Activated CD4-positive, alpha-beta memory T cell treated with anti-CD3 and anti-CD28 coated beads for 36 hours (primary cell): Measurements from ENCODE around the gene CLTB. TPM values are rescaled to one million over a fixed set of nuclear protein-coding genes. Genes with fewer than 3 reads are reported as not detected.

Experiments
- CTCF ChIA-PET: fragments of 350-600 bp; sonication (Branson Sonifier 250); formaldehyde crosslinking; loops from one replicate; lab custom pipeline; 2021; ENCODE audit warnings: antibody characterized with exemption, inconsistent platforms; lab: Charles Lee
- POLR2A ChIA-PET: fragments of 350-600 bp; sonication (Branson Sonifier 250); formaldehyde crosslinking; loops from one replicate; lab custom pipeline; 2021; ENCODE audit warnings: antibody characterized with exemption; lab: Charles Lee
- DNase-seq: peaks from one replicate; pipeline ENCODE4 v3.0.0-alpha.2; 2020
- H3K27ac Mint-ChIP-seq: one replicate; pipeline ENCODE4 v1.8.0; 2021; ENCODE audit warnings: mixed read lengths
- H3K27me3 Mint-ChIP-seq: one replicate; pipeline ENCODE4 v1.8.0; 2021; ENCODE audit warnings: mixed read lengths
- H3K36me3 Mint-ChIP-seq: one replicate; pipeline ENCODE4 v1.8.0; 2021; ENCODE audit warnings: mixed read lengths
- H3K4me1 Mint-ChIP-seq: one replicate; pipeline ENCODE4 v1.8.0; 2021; ENCODE audit warnings: low read depth, mixed read lengths
- H3K4me3 Mint-ChIP-seq: one replicate; pipeline ENCODE4 v1.8.0; 2021; ENCODE audit warnings: mild to moderate bottlenecking, mixed read lengths
- H3K9me3 Mint-ChIP-seq: one replicate; pipeline ENCODE4 v1.8.0; 2021; ENCODE audit warnings: mixed read lengths
- intact Hi-C: fragments of 100-400 bp; cut with micrococcal nuclease; formaldehyde crosslinking; loops from one replicate; pipeline ENCODE4 v1.15.1; 2023
- total RNA-seq, 2 experiments: library from RNA; stranded (reverse); gene quantifications; one replicate each; pipeline ENCODE4 v1.2.3, GENCODE V29; 2021

CLTB gene
- total RNA-seq, 2 experiments from 2014 or later: 51.5 to 57.0 TPM

- Mint-ChIP-seq H3K36me3 (peaks cover 48% of the 10 kb centered on the region), H3K27me3 (no peaks in the 10 kb centered on the region), H3K27ac (peak overlapping the region; percentile 98), H3K4me1 (peaks cover 27% of the 10 kb centered on the region), H3K4me3 (peak overlapping the region; percentile 99), H3K9me3 (no peaks in the 10 kb centered on the region)
- DNase-seq: no peak
- POLR2A ChIA-PET: interaction anchor here (1.2 kb wide), 1 partner anchor 19 kb away, joined by 3 read pairs; no protein-coding TSS in a partner anchor
- CTCF ChIA-PET: interaction anchor here (1.3 kb wide), 1 partner anchor 60 kb away, joined by 3 read pairs; the partner anchor contains the start of gene FAF2
- intact Hi-C loops: loop anchor here (5.0 to 10.0 kb wide), 5 partner anchors 153 to 965 kb away; partner anchors contain the start of genes HRH2, LMAN2, SIMC1 and UIMC1
Measured at GRCh38 chr5:176387384-176387925, 28.9 kb downstream of the CLTB start.

- no peak overlapping the region for H3K27ac Mint-ChIP-seq
- H3K4me3 Mint-ChIP-seq: peak overlapping the region; percentile 99
- peaks cover 27% of the 10 kb centered on the region for H3K4me1 Mint-ChIP-seq
- intact Hi-C loops: loop anchor here (5.0 to 10.0 kb wide), 5 partner anchors 152 to 966 kb away; partner anchors contain the start of genes HRH2, LMAN2, SIMC1 and UIMC1
- ChIA-PET CTCF (no interaction called here), POLR2A (interaction anchor here (0.9 kb wide), 1 partner anchor 25 kb away, joined by 3 read pairs; the partner anchor contains the start of gene KIAA1191)
- H3K9me3 Mint-ChIP-seq: no peaks in the 10 kb centered on the region
- no peak for DNase-seq
- H3K27me3 Mint-ChIP-seq: no peaks in the 10 kb centered on the region
- peaks cover 53% of the 10 kb centered on the region for H3K36me3 Mint-ChIP-seq
Measured at GRCh38 chr5:176386491-176386890, 29.8 kb downstream of the CLTB start.

- Mint-ChIP-seq H3K27ac (no peak overlapping the region), H3K4me3 (no peak overlapping the region), H3K27me3 (no peaks in the 10 kb centered on the region), H3K9me3 (no peaks in the 10 kb centered on the region), H3K4me1 (peaks cover 27% of the 10 kb centered on the region), H3K36me3 (peaks cover 57% of the 10 kb centered on the region)
- intact Hi-C loops: loop anchor here (5.0 to 10.0 kb wide), 5 partner anchors 150 to 967 kb away; partner anchors contain the start of genes HRH2, LMAN2, SIMC1 and UIMC1
- CTCF ChIA-PET: no interaction called here
- POLR2A ChIA-PET: no interaction called here
- no peak for DNase-seq
Measured at GRCh38 chr5:176384991-176385390, 31.3 kb downstream of the CLTB start.

GRCh38 chr5:176384366-176384930 lies 31.9 kb downstream of the CLTB start:
- Mint-ChIP-seq H3K27me3 (no peaks in the 10 kb centered on the region), H3K27ac (no peak overlapping the region), H3K9me3 (no peaks in the 10 kb centered on the region), H3K4me3 (no peak overlapping the region), H3K36me3 (peaks cover 60% of the 10 kb centered on the region), H3K4me1 (peaks cover 24% of the 10 kb centered on the region)
- POLR2A ChIA-PET: no interaction called here
- intact Hi-C loops: loop anchor here (10.0 kb wide), 3 partner anchors 150 to 870 kb away; partner anchors contain the start of genes HRH2 and SIMC1
- CTCF ChIA-PET: no interaction called here
- DNase-seq: no peak

GRCh38 chr5:176383961-176384360 lies 32.4 kb downstream of the CLTB start:
- Mint-ChIP-seq H3K4me1 (peaks cover 23% of the 10 kb centered on the region), H3K27ac (no peak overlapping the region), H3K36me3 (peaks cover 62% of the 10 kb centered on the region), H3K4me3 (no peak overlapping the region), H3K27me3 (no peaks in the 10 kb centered on the region), H3K9me3 (no peaks in the 10 kb centered on the region)
- intact Hi-C loops: loop anchor here (10.0 kb wide), 3 partner anchors 149 to 869 kb away; partner anchors contain the start of genes HRH2 and SIMC1
- POLR2A ChIA-PET: no interaction called here
- CTCF ChIA-PET: no interaction called here
- DNase-seq: no peak

- ChIA-PET CTCF (no interaction called here), POLR2A (interaction anchor here (1.9 kb wide), 1 partner anchor 13 kb away, joined by 5 read pairs; no protein-coding TSS in a partner anchor)
- no peak overlapping the region for H3K27ac Mint-ChIP-seq
- no peak overlapping the region for H3K4me3 Mint-ChIP-seq
- DNase-seq: no peak
- no peaks in the 10 kb centered on the region for H3K9me3 Mint-ChIP-seq
- H3K4me1 Mint-ChIP-seq: peaks cover 23% of the 10 kb centered on the region
- intact Hi-C loops: loop anchor here (10.0 kb wide), 3 partner anchors 149 to 869 kb away; partner anchors contain the start of genes HRH2 and SIMC1
- H3K27me3 Mint-ChIP-seq: no peaks in the 10 kb centered on the region
- H3K36me3 Mint-ChIP-seq: peaks cover 62% of the 10 kb centered on the region
Measured at GRCh38 chr5:176383248-176383905, 33.0 kb downstream of the CLTB start.

- Mint-ChIP-seq H3K9me3 (no peaks in the 10 kb centered on the region), H3K36me3 (peaks cover 58% of the 10 kb centered on the region), H3K4me3 (no peak overlapping the region), H3K27me3 (no peaks in the 10 kb centered on the region), H3K27ac (no peak overlapping the region), H3K4me1 (peaks cover 23% of the 10 kb centered on the region)
- CTCF ChIA-PET: no interaction called here
- DNase-seq: no peak
- intact Hi-C loops: loop anchor here (10.0 kb wide), 3 partner anchors 148 to 868 kb away; partner anchors contain the start of genes HRH2 and SIMC1
- POLR2A ChIA-PET: interaction anchor here (1.9 kb wide), 1 partner anchor 13 kb away, joined by 5 read pairs; no protein-coding TSS in a partner anchor
Measured at GRCh38 chr5:176382721-176383120, 33.6 kb downstream of the CLTB start.

- ChIA-PET CTCF (no interaction called here), POLR2A (interaction anchor here (1.9 kb wide), 1 partner anchor 12 kb away, joined by 5 read pairs; no protein-coding TSS in a partner anchor)
- H3K36me3 Mint-ChIP-seq: peaks cover 51% of the 10 kb centered on the region
- DNase-seq: no peak
- H3K4me3 Mint-ChIP-seq: no peak overlapping the region
- H3K9me3 Mint-ChIP-seq: no peaks in the 10 kb centered on the region
- H3K27ac Mint-ChIP-seq: no peak overlapping the region
- H3K4me1 Mint-ChIP-seq: peaks cover 19% of the 10 kb centered on the region
- intact Hi-C loops: loop anchor here (10.0 kb wide), 3 partner anchors 147 to 867 kb away; partner anchors contain the start of genes HRH2 and SIMC1
- no peaks in the 10 kb centered on the region for H3K27me3 Mint-ChIP-seq
Measured at GRCh38 chr5:176381979-176382378, 34.4 kb downstream of the CLTB start.

GRCh38 chr5:176381423-176381822 lies 34.9 kb downstream of the CLTB start:
- DNase-seq: no peak
- CTCF ChIA-PET: interaction anchor here (1.0 kb wide), 1 partner anchor 652 kb away, joined by 3 read pairs; no protein-coding TSS in a partner anchor
- no peak overlapping the region for H3K4me3 Mint-ChIP-seq
- H3K4me1 Mint-ChIP-seq: peaks cover 14% of the 10 kb centered on the region
- H3K9me3 Mint-ChIP-seq: no peaks in the 10 kb centered on the region
- H3K27me3 Mint-ChIP-seq: no peaks in the 10 kb centered on the region
- intact Hi-C loops: loop anchor here (10.0 kb wide), 3 partner anchors 147 to 867 kb away; partner anchors contain the start of genes HRH2 and SIMC1
- peaks cover 46% of the 10 kb centered on the region for H3K36me3 Mint-ChIP-seq
- POLR2A ChIA-PET: interaction anchor here (1.9 kb wide), 1 partner anchor 11 kb away, joined by 5 read pairs; no protein-coding TSS in a partner anchor
- no peak overlapping the region for H3K27ac Mint-ChIP-seq

GRCh38 chr5:176379881-176380280 lies 36.5 kb downstream of the CLTB start:
- no peaks in the 10 kb centered on the region for H3K27me3 Mint-ChIP-seq
- ChIA-PET CTCF (no interaction called here), POLR2A (interaction anchor here (1.3 kb wide), 1 partner anchor 8 kb away, joined by 4 read pairs; the partner anchor contains the start of genes HIGD2A and NOP16)
- H3K9me3 Mint-ChIP-seq: no peaks in the 10 kb centered on the region
- H3K4me3 Mint-ChIP-seq: no peak overlapping the region
- H3K4me1 Mint-ChIP-seq: peaks cover 2% of the 10 kb centered on the region
- H3K36me3 Mint-ChIP-seq: peaks cover 34% of the 10 kb centered on the region
- no peak for DNase-seq
- H3K27ac Mint-ChIP-seq: no peak overlapping the region
- intact Hi-C loops: loop anchor here (10.0 kb wide), 3 partner anchors 145 to 865 kb away; partner anchors contain the start of genes HRH2 and SIMC1

GRCh38 chr5:176373100-176373818 lies 43.1 kb downstream of the CLTB start:
- ChIA-PET CTCF (interaction anchor here (1.3 kb wide), 1 partner anchor 11 kb away, joined by 3 read pairs; the partner anchor contains the start of gene KIAA1191), POLR2A (no interaction called here)
- H3K36me3 Mint-ChIP-seq: peaks cover 9% of the 10 kb centered on the region
- intact Hi-C loops: no loop called here
- H3K4me1 Mint-ChIP-seq: no peaks in the 10 kb centered on the region
- H3K4me3 Mint-ChIP-seq: no peak overlapping the region
- no peaks in the 10 kb centered on the region for H3K27me3 Mint-ChIP-seq
- H3K9me3 Mint-ChIP-seq: no peaks in the 10 kb centered on the region
- DNase-seq: no peak
- H3K27ac Mint-ChIP-seq: no peak overlapping the region
